ENCODE results near the gene GPN2.

- TF ChIP-seq CTCF (IDR thresholded peaks at IDR 0.05; ENCODE audit: low read depth, low read length, missing input control) (no peak), GABPA (IDR thresholded peaks at IDR 0.05 in 1 of 2, conservative IDR thresholded peaks at IDR 0.05 in 1 of 2) (no peak), REST (IDR thresholded peaks at IDR 0.05) (no peak), FOXA1 (IDR thresholded peaks at IDR 0.05) (no peak), JUND (IDR thresholded peaks at IDR 0.05) (peak in 1 of 2 donors; percentile 84), SP1 (IDR thresholded peaks at IDR 0.05) (no peak), TAF1 (conservative IDR thresholded peaks at IDR 0.05) (no peak)
Measured at GRCh38 chr1:26907071-26907917, 17.2 kb upstream of the GPN2 start.
